Naive thymus-derived CD8-positive, alpha-beta T cell (primary cell): Measurements from ENCODE around the gene ADSL. TPM values are rescaled to one million over a fixed set of nuclear protein-coding genes. Genes with fewer than 3 reads are reported as not detected.
"Not testable (repeated sequence)": the region's sequence is repeated elsewhere in the genome, so short reads cannot be mapped to it uniquely, and the experiment has no call there.

Experiments
- ATAC-seq, 2 donors: fragments of 150-1000 bp; cut with Tn5 transposase in 1 of 2; sonication (Bioruptor Pico), chemical (Tn5 transposase) in 1 of 2; 1 replicate in 1 of 2; 2 replicates in 1 of 2; pipeline ENCODE4 v1.10.0; 2021; ENCODE audit warnings: mild to moderate bottlenecking in 2 of 2, moderate library complexity in 2 of 2
- POLR2A ChIA-PET: fragments of 350-600 bp; sonication (Branson Sonifier 250); formaldehyde crosslinking; loops from one replicate; lab custom pipeline; 2021; ENCODE audit warnings: antibody characterized with exemption; lab: Charles Lee
- DNase-seq, 10 donors: peaks; one replicate each; pipeline versions ENCODE4 v3.0.0 to v3.0.0-alpha.2; 2020 to 2022
- H3K27ac Mint-ChIP-seq, 10 donors: one replicate each; pipeline ENCODE4 v1.8.0; 2020 to 2022; ENCODE audit warnings: mild to moderate bottlenecking in 10 of 10, mixed read lengths in 10 of 10, moderate library complexity in 4 of 10, inconsistent platforms in 1 of 10
- H3K27me3 Mint-ChIP-seq, 5 donors: one replicate each; pipeline ENCODE4 v1.8.0; 2021 to 2022; ENCODE audit warnings: mixed read lengths in 5 of 5
- H3K36me3 Mint-ChIP-seq, 3 donors: one replicate each; pipeline ENCODE4 v1.8.0; 2020 to 2022; ENCODE audit warnings: mixed read lengths in 3 of 3, mild to moderate bottlenecking in 2 of 3, inconsistent platforms in 1 of 3
- H3K4me1 Mint-ChIP-seq, 4 donors: one replicate each; pipeline ENCODE4 v1.8.0; 2021 to 2022; ENCODE audit warnings: mixed read lengths in 4 of 4
- H3K4me3 Mint-ChIP-seq, 10 donors: one replicate each; pipeline ENCODE4 v1.8.0; 2020 to 2022; ENCODE audit warnings: mild to moderate bottlenecking in 10 of 10, mixed read lengths in 10 of 10, moderate library complexity in 6 of 10, inconsistent platforms in 1 of 10
- H3K9me3 Mint-ChIP-seq, 9 donors: one replicate each; pipeline ENCODE4 v1.8.0; 2020 to 2022; ENCODE audit warnings: mixed read lengths in 9 of 9, mild to moderate bottlenecking in 3 of 9, inconsistent platforms in 1 of 9, moderate library complexity in 1 of 9
- polyA plus RNA-seq, 3 donors: library from polyadenylated mRNA; unstranded; fragments of 300-500 nt; fragmentation: Illumina TruSeq; gene quantifications; one replicate each; pipeline ENCODE4 v1.2.3, GENCODE V29; 2021
- total RNA-seq, 8 experiments: library from RNA in 2 of 8; stranded (reverse) in 2 of 8; gene quantifications; one replicate each; pipeline ENCODE4 v1.2.3 and lab custom pipeline; 2021 to 2026

The ADSL gene
- total RNA-seq: 10 to 100 TPM; 63.2 to 65.6 TPM
- 100 to 1,000 TPM in 1 of 3 donors, 10 to 100 TPM in 2; 97.0 to 130 (median 100.0) TPM for polyA plus RNA-seq
- total RNA-seq (lab: John Stamatoyannopoulos, UW): 19.1 to 42.0 (median 28.6) reads per million in 6 experiments

DNA sequence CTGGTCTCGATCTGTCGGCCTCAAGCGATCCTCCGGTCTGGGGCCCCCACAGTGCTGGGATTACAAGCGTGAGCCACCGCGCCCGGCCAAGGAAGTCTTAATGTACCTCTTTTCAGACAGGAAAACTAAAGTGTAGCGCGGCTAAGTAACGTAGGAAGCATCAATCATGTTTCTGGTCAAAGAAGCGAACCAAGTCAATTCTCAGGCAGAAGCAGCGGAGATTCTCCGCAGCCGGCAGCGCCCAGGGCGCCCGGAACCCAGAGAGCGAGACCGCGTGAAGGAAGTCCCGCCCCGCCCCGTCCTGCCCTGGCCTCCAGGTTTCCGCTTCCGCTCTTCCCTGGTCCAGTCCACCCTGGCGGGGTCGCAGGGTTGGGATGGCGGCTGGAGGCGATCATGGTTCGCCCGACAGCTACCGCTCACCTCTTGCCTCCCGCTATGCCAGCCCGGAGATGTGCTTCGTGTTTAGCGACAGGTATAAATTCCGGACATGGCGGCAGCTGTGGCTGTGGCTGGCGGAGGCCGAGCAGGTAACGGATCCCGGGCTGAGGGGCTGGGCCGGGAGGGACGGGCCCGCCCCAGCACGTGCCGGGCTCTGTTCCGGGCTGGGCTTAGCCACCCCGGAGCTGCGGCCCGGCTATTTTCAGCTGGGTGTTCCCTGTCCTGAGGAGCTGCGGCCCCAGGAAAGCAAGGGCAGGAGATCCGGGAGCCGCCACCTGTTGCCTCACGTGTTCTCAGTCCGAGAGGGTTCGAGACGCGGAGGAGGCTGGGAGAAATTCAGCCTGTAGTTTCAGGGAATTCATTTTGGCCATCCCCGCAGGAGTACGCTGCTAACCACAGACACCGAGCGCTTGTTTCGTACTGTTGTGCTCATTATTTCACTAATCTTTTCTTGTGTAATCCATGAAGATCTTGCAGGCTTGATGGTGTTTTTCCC is at the start of gene ADSL:
ADSL (plus strand) TSS at position 316 of the 934 bp plus-strand sequence; CDS start at position 375, 59 bp downstream.
- H3K4me3 Mint-ChIP-seq: peak within 1 kb of the TSS; percentile 91 to 99 (median 97)
- no peaks in the 10 kb centered on the region for H3K9me3 Mint-ChIP-seq
- H3K4me1 Mint-ChIP-seq: peaks cover 28 to 68% (median 50%) of the 10 kb centered on the region in 4 donors
- ATAC-seq (peak; percentile 82 to 84), DNase-seq (peak; percentile 68 to 88 (median 78))
- H3K36me3 Mint-ChIP-seq: peaks cover 0 to 31% (median 5%) of the 10 kb centered on the region in 3 donors
- POLR2A ChIA-PET: interaction anchor here (0.6 to 10.6 kb wide), 30 partner anchors 10 to 1027 kb away, joined by 3 to 189 read pairs (median 4); partner anchors contain the start of gene RPL3
- peak within 1 kb of the TSS; percentile 95 to 99 (median 98) for H3K27ac Mint-ChIP-seq
- no peaks in the 10 kb centered on the region for H3K27me3 Mint-ChIP-seq

GRCh38 chr22:40300316-40300715 is 46.0 kb upstream of the ADSL start:
- H3K27me3 Mint-ChIP-seq: no peaks in the 10 kb centered on the region
- peaks cover 6 to 77% (median 24%) of the 10 kb centered on the region in 3 donors for H3K36me3 Mint-ChIP-seq
- H3K27ac Mint-ChIP-seq: peak overlapping the region in 2 of 10 donors; percentile 47 to 52
- no peak for ATAC-seq
- no peaks in the 10 kb centered on the region for H3K9me3 Mint-ChIP-seq
- peaks cover 6 to 19% (median 8%) of the 10 kb centered on the region in 4 donors for H3K4me1 Mint-ChIP-seq
- no peak overlapping the region for H3K4me3 Mint-ChIP-seq
- DNase-seq: no peak
- POLR2A ChIA-PET: interaction anchor here (0.6 to 1.8 kb wide), 2 partner anchors 23 to 202 kb away, joined by 3 to 5 read pairs; no protein-coding TSS in a partner anchor

DNA sequence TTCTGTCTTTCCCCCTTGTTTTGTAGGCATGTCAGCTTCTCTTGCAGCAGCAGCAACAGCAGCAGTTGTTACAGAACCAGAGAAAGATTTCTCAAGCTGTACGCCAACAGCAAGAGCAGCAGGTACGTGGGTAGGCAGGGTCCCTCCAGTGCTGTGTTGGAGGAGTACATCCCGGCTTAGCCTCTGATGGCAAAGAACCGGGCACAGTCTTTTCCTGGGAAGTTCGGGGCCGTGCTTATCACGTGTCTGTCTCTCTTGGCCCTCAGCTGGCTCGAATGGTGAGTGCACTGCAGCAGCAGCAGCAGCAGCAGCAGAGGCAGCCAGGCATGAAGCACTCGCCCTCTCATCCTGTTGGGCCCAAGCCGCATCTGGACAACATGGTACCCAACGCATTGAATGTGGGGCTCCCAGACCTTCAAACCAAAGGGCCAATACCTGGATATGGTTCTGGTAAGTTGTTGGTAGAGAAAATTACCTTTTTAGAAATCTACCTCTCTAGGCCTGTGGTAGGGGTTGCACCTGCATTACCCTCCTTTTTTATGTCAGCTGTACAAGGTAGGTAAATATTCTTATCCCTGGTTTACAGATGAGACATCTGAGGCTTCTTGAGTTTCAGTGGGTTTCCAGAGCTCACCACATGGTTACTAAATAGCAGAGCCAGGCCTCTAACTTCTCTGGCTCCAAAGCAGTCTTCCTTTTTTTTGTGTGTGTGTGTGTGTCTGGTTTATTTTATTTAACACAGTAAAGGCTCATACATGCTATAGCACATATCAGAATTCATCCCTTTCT is 45.2 kb upstream of the ADSL start:
- H3K9me3 Mint-ChIP-seq: no peaks in the 10 kb centered on the region
- DNase-seq (no peak), ATAC-seq (no peak)
- H3K36me3 Mint-ChIP-seq: peaks cover 0 to 77% (median 25%) of the 10 kb centered on the region in 3 donors
- peak overlapping the region in 3 of 10 donors; percentile 37 to 52 (median 46) for H3K27ac Mint-ChIP-seq
- H3K4me1 Mint-ChIP-seq: peaks cover 2 to 19% (median 8%) of the 10 kb centered on the region in 4 donors
- POLR2A ChIA-PET: interaction anchor here (0.6 to 1.8 kb wide), 2 partner anchors 23 to 203 kb away, joined by 3 to 5 read pairs; no protein-coding TSS in a partner anchor
- no peaks in the 10 kb centered on the region for H3K27me3 Mint-ChIP-seq
- H3K4me3 Mint-ChIP-seq: no peak overlapping the region

DNA sequence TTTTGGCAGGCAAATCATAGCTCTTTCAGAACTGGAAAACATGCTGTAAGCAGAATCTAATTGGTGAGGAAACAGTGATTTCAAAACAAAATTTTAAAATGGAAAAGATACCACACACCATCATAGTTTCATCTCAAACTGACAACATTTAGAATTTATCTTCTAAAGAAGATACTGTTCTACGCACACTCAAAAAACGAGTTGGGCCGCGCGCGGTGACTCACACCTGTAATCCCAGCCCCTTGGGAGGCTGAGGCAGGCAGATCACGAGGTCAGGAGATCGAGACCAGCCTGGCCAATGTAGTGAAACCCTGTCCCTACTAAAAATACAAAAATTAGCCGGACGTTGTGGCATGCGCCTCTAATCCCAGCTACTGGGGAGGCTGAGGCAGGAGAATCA is 44.2 kb upstream of the ADSL start:
- POLR2A ChIA-PET: interaction anchor here (0.7 kb wide), 1 partner anchor 53 kb away, joined by 3 read pairs; no protein-coding TSS in a partner anchor

DNA sequence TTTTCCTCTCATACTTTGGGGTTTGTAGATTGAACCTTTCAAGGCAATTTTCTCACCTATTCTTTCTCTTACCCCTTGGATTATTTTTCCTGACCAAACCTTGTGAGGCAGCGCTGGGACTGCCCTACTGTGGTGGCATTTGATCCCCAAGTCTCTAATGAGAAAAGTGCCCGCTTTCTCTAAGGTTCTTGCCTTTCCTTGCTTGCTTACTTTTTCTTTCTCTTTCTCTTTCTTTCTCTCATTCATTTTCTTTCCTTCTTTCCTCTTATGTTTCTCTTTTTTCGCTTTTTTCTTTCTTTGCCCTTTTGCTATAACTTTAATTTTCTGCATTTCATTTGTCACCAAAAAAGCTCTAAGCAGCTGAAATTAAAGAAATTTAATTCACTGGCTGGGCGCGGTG is 40.7 kb upstream of the ADSL start:
- no peaks in the 10 kb centered on the region for H3K9me3 Mint-ChIP-seq
- H3K4me3 Mint-ChIP-seq: no peak overlapping the region
- no peak for DNase-seq
- POLR2A ChIA-PET: interaction anchor here (0.6 kb wide), 2 partner anchors 15 to 42 kb away, joined by 3 read pairs; no protein-coding TSS in a partner anchor
- peaks cover 27 to 46% (median 30%) of the 10 kb centered on the region in 4 donors for H3K4me1 Mint-ChIP-seq
- H3K27me3 Mint-ChIP-seq: no peaks in the 10 kb centered on the region
- no peak for ATAC-seq
- H3K27ac Mint-ChIP-seq: peak overlapping the region in 7 of 10 donors; percentile 27 to 65 (median 52)
- H3K36me3 Mint-ChIP-seq: peaks cover 0 to 85% (median 36%) of the 10 kb centered on the region in 3 donors

More for the DNA sequence above, 44.2 kb upstream of the ADSL start:
- Mint-ChIP-seq H3K9me3 (no peaks in the 10 kb centered on the region), H3K27me3 (no peaks in the 10 kb centered on the region), H3K4me3 (no peak overlapping the region), H3K36me3 (peaks cover 0 to 69% (median 22%) of the 10 kb centered on the region in 3 donors), H3K4me1 (peaks cover 2 to 19% (median 9%) of the 10 kb centered on the region in 4 donors), H3K27ac (peak overlapping the region in 1 of 10 donors; percentile 46)
- ATAC-seq (no peak), DNase-seq (no peak)

- Mint-ChIP-seq H3K27me3 (no peaks in the 10 kb centered on the region), H3K4me3 (peak overlapping the region; percentile 30 to 70 (median 58)), H3K9me3 (no peaks in the 10 kb centered on the region), H3K36me3 (peaks cover 12 to 91% (median 44%) of the 10 kb centered on the region in 3 donors), H3K27ac (peak overlapping the region; percentile 70 to 91 (median 86)), H3K4me1 (peaks cover 32 to 55% (median 38%) of the 10 kb centered on the region in 4 donors)
- POLR2A ChIA-PET: interaction anchor here (1.0 to 2.4 kb wide), 7 partner anchors 13 to 265 kb away, joined by 3 to 7 read pairs (median 5); partner anchors contain the start of gene ADSL
- DNase-seq: peak in 1 of 10 donors; percentile 32
- peak; percentile 53 to 81 for ATAC-seq
These were observed 37.2 kb upstream of the ADSL start for GRCh38 chr22:40308999-40309573.

- Mint-ChIP-seq H3K36me3 (peaks cover 17 to 92% (median 47%) of the 10 kb centered on the region in 3 donors), H3K4me3 (peak overlapping the region in 6 of 10 donors; percentile 12 to 70 (median 46)), H3K27me3 (no peaks in the 10 kb centered on the region), H3K27ac (peak overlapping the region; percentile 22 to 91 (median 84)), H3K4me1 (peaks cover 35 to 57% (median 39%) of the 10 kb centered on the region in 4 donors), H3K9me3 (no peaks in the 10 kb centered on the region)
- no peak for ATAC-seq
- POLR2A ChIA-PET: interaction anchor here (1.0 to 2.4 kb wide), 7 partner anchors 10 to 265 kb away, joined by 3 to 7 read pairs (median 5); partner anchors contain the start of gene ADSL
- no peak for DNase-seq
These were observed 36.7 kb upstream of the ADSL start for GRCh38 chr22:40309631-40310030.

DNA sequence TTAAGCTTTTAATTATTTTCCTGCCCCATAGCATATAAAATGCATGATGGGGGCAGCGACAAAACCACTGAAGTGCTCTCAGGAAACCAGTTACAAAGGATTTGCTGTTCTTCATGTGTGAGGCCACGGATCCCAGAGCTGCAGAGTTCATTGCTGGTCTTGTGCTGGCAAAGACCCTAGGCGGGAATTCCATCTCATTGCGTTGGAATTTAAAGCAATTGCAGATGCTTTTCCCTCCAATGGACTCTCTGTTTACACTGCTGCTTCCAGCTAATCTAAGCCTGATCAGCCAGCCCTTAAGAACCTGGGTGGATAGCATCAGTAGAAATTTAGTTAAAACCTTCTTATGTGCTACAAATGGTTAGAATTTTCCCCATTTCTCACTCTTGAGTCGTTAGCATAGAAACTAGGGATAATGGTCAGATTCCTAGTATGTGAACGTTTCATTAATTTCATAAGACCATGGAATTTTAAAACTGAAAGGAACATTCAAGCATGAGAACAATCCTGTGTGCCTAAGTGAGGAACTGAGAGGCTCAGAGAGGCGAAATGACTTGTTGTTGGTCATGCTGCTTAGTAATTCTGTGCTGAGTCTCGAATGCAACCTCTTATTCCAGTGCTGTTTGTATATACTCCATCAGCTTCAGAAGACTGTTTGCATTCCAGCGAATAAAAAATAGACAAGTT is 36.1 kb upstream of the ADSL start:
- Mint-ChIP-seq H3K9me3 (no peaks in the 10 kb centered on the region), H3K36me3 (peaks cover 20 to 90% (median 50%) of the 10 kb centered on the region in 3 donors), H3K27ac (peak overlapping the region in 8 of 10 donors; percentile 39 to 88 (median 67)), H3K4me3 (peak overlapping the region in 1 of 10 donors; percentile 12), H3K4me1 (peaks cover 33 to 56% (median 39%) of the 10 kb centered on the region in 4 donors), H3K27me3 (no peaks in the 10 kb centered on the region)
- DNase-seq: no peak
- no peak for ATAC-seq
- POLR2A ChIA-PET: interaction anchor here (0.6 to 2.4 kb wide), 6 partner anchors 11 to 820 kb away, joined by 3 to 7 read pairs (median 5); partner anchors contain the start of gene ADSL

DNA sequence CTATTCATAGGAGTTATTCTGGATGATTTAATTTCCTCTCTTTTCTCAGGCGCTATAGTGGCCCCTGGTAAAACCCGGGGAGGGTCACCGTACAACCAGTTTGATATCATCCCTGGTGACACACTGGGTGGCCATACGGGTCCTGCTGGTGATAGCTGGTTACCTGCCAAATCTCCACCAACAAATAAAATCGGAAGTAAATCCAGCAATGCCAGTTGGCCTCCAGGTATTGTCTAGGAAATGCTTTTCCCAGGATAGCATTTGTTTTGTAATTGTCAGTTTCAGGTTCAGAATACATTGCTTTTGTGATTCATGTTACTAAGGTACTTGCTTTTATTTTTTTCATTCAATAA is 35.6 kb upstream of the ADSL start:
- Mint-ChIP-seq H3K27ac (peak overlapping the region in 9 of 10 donors; percentile 6 to 83 (median 59)), H3K36me3 (peaks cover 25 to 90% (median 54%) of the 10 kb centered on the region in 3 donors), H3K27me3 (no peaks in the 10 kb centered on the region), H3K4me1 (peaks cover 34 to 53% (median 41%) of the 10 kb centered on the region in 4 donors), H3K9me3 (no peaks in the 10 kb centered on the region), H3K4me3 (no peak overlapping the region)
- DNase-seq (no peak), ATAC-seq (no peak)
- POLR2A ChIA-PET: interaction anchor here (0.6 to 1.6 kb wide), 2 partner anchors 13 to 819 kb away, joined by 3 to 7 read pairs; no protein-coding TSS in a partner anchor

DNA sequence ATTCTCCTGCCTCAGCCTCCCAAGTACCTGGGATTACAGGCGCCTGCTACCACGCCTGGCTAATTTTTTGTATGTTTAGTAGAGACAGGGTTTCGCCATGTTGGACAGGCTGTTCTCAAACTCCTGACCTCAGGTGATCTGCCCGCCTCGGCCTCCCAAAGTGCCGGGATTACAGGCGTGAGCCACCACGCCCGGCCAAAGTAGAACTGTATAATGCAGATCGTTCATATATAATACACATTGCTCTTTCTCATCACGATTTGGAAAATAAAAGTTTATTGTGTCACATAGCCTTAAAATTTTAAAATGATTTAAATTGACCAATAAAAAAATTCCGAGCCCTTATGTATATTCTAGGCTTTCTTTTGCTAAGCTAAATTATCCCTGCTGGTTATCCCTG is 34.7 kb upstream of the ADSL start:
- H3K9me3 Mint-ChIP-seq, POLR2A ChIA-PET, H3K4me3 Mint-ChIP-seq, H3K27me3 Mint-ChIP-seq, DNase-seq, ATAC-seq: not testable (repeated sequence)
- peaks cover 32 to 59% (median 44%) of the 10 kb centered on the region in 4 donors for H3K4me1 Mint-ChIP-seq
- peak overlapping the region in 3 of 10 donors; percentile 59 to 83 (median 62) for H3K27ac Mint-ChIP-seq
- H3K36me3 Mint-ChIP-seq: peaks cover 28 to 95% (median 58%) of the 10 kb centered on the region in 3 donors
